GM23338 (cell line): Measurements from ENCODE around the gene GALNT7. TPM values are rescaled to one million over a fixed set of nuclear protein-coding genes. Genes with fewer than 3 reads are reported as not detected.

ENCODE experiments used
- ATAC-seq: fragments of 200-7000 bp; cut with Tn5 transposase; 3 replicates; pipeline ENCODE4 v1.9.1; 2020
- DNase-seq: peaks from one replicate; pipeline ENCODE4 v3.0.0-alpha.2; 2015; ENCODE audit warnings: low spot score
- H2AFZ ChIP-seq: fragments of 200-600 bp; sonication (generic); 2 replicates; pipeline ENCODE4 v1.8.0; 2016; ENCODE audit warnings: antibody characterized with exemption, mild to moderate bottlenecking, moderate library complexity
- H3F3A ChIP-seq: fragments of 200-600 bp; sonication (generic); replicated peaks from 2 replicates; pipeline ENCODE4 v1.8.0; 2017; ENCODE audit warnings: antibody characterized with exemption, mixed run types, low read depth
- H3K27ac ChIP-seq: fragments of 200-600 bp; sonication (generic); 2 replicates; pipeline ENCODE4 v1.6.1; 2016; ENCODE audit warnings: low read depth
- H3K27me3 ChIP-seq: fragments of 200-600 bp; sonication (generic); 2 replicates; pipeline ENCODE4 v1.8.0; 2016; ENCODE audit warnings: mild to moderate bottlenecking, mixed run types, moderate library complexity; ENCODE audit not compliant: insufficient read depth
- H3K36me3 ChIP-seq: fragments of 200-600 bp; sonication (generic); 2 replicates; pipeline ENCODE4 v1.8.0; 2016; ENCODE audit warnings: mild to moderate bottlenecking; ENCODE audit not compliant: insufficient read depth
- H3K4me1 ChIP-seq: fragments of 200-600 bp; sonication (generic); 2 replicates; pipeline ENCODE4 v1.8.0; 2016; ENCODE audit warnings: mild to moderate bottlenecking, moderate library complexity; ENCODE audit not compliant: insufficient read depth
- H3K4me2 ChIP-seq: fragments of 200-600 bp; sonication (generic); 2 replicates; pipeline ENCODE4 v1.7.1; 2017; ENCODE audit warnings: mixed run types
- H3K4me3 ChIP-seq: fragments of 200-600 bp; sonication (generic); 2 replicates; pipeline ENCODE4 v1.6.1; 2016; ENCODE audit warnings: mixed run types
- H3K79me2 ChIP-seq: fragments of 200-600 bp; sonication (generic); replicated peaks from 2 replicates; pipeline ENCODE4 v1.8.0; 2017; ENCODE audit warnings: mild to moderate bottlenecking; ENCODE audit not compliant: insufficient read depth
- H3K9me2 ChIP-seq: fragments of 200-600 bp; sonication (generic); 2 replicates; pipeline ENCODE4 v1.8.0; 2017; ENCODE audit not compliant: insufficient read depth
- H4K20me1 ChIP-seq: fragments of 200-600 bp; sonication (generic); replicated peaks from 2 replicates; pipeline ENCODE4 v1.8.0; 2017; ENCODE audit warnings: mild to moderate bottlenecking; ENCODE audit not compliant: insufficient read depth
- H3K27ac Mint-ChIP-seq: 2 replicates; pipeline ENCODE4 v1.8.0; 2020; ENCODE audit warnings: inconsistent platforms, mild to moderate bottlenecking, moderate library complexity, mixed read lengths
- H3K27me3 Mint-ChIP-seq: 3 replicates; pipeline ENCODE4 v1.8.0; 2022; ENCODE audit warnings: low read depth, mild to moderate bottlenecking, moderate library complexity, mixed read lengths, inconsistent platforms; ENCODE audit not compliant: insufficient read depth, poor library complexity
- H3K36me3 Mint-ChIP-seq: 3 replicates; pipeline ENCODE4 v1.8.0; 2021; ENCODE audit warnings: low read depth, mild to moderate bottlenecking, inconsistent platforms, moderate library complexity, mixed read lengths
- H3K4me1 Mint-ChIP-seq: 3 replicates; pipeline ENCODE4 v1.8.0; 2020; ENCODE audit warnings: mild to moderate bottlenecking, inconsistent platforms, mixed read lengths
- H3K4me3 Mint-ChIP-seq: 3 replicates; pipeline ENCODE4 v1.8.0; 2021; ENCODE audit warnings: moderate library complexity, mild to moderate bottlenecking, inconsistent platforms, mixed read lengths
- H3K9me3 Mint-ChIP-seq: 3 replicates; pipeline ENCODE4 v1.8.0; 2020; ENCODE audit warnings: moderate library complexity, mild to moderate bottlenecking, inconsistent platforms, mixed read lengths
- CREB1 ChIP-seq: fragments of 250-450 bp; sonication (Bioruptor Pico); IDR thresholded peaks from 2 replicates; pipeline ENCODE4 v1.5.0; 2020; ENCODE audit warnings: low read depth, mild to moderate bottlenecking, moderate library complexity
- CTCF ChIP-seq, 2 experiments: fragments of 200-600 bp in 1 of 2; sonication (generic) in 1 of 2; conservative IDR thresholded peaks; 2 replicates each; pipeline versions ENCODE4 v1.5.1 to v1.6.1; 2016 to 2017; ENCODE audit warnings: antibody characterized with exemption in 2 of 2, low read depth in 2 of 2, mild to moderate bottlenecking in 2 of 2, moderate library complexity in 1 of 2
- EZH2 ChIP-seq: fragments of 200-600 bp; sonication (generic); IDR thresholded peaks from one replicate; pipeline ENCODE4 v1.8.0; 2017; ENCODE audit warnings: antibody characterized with exemption, mild to moderate bottlenecking, low read depth; ENCODE audit not compliant: unreplicated experiment
- EZH2phosphoT487 ChIP-seq: fragments of 200-600 bp; sonication (generic); IDR thresholded peaks from one replicate; pipeline ENCODE4 v1.8.1; 2018; ENCODE audit warnings: antibody characterized with exemption; ENCODE audit not compliant: unreplicated experiment
- NANOG ChIP-seq: IDR thresholded peaks from 2 replicates; pipeline ENCODE4 v1.6.1; 2016; ENCODE audit warnings: antibody characterized with exemption, borderline replicate concordance
- POLR2AphosphoS5 ChIP-seq: IDR thresholded peaks from 2 replicates; pipeline ENCODE4 v1.6.1; 2016; ENCODE audit warnings: antibody characterized with exemption, low read depth
- REST ChIP-seq: IDR thresholded peaks from one replicate; pipeline ENCODE4 v1.6.1; 2018; ENCODE audit warnings: antibody characterized with exemption; ENCODE audit not compliant: unreplicated experiment
- ZNF114 ChIP-seq: fragments of 250-450 bp; sonication (Bioruptor Pico); IDR thresholded peaks from 2 replicates; pipeline ENCODE4 v1.5.0; 2020; ENCODE audit warnings: mild to moderate bottlenecking, moderate library complexity
- ZNF331 ChIP-seq: fragments of 250-450 bp; sonication (Bioruptor Pico); IDR thresholded peaks from 2 replicates; pipeline ENCODE4 v1.5.0; 2020; ENCODE audit warnings: low read depth, mild to moderate bottlenecking, moderate library complexity
- polyA plus RNA-seq: library from polyadenylated mRNA; unstranded; fragments of >200 nt; fragmentation: Nextera tagmentation; extraction: Ambion mirVana; gene quantifications from 2 replicates; pipeline ENCODE4 v1.2.1, GENCODE V29; 2016
- total RNA-seq: library from RNA; depleted of rRNA; stranded (reverse); fragments of >200 nt; shearing (Covaris generic); gene quantifications from 2 replicates; pipeline ENCODE4 v1.2.3, GENCODE V29; 2014

The GALNT7 gene
- total and polyA plus RNA-seq, 2 experiments from 2014 or later: 31.8 to 72.2 TPM

- Histone ChIP-seq H3K4me1 (peaks cover 69% of the 10 kb centered on the region), H3K27me3 (no peaks in the 10 kb centered on the region), H4K20me1 (0 out of 2 replicates have a peak, but pooled peaks cover 5% of the 10 kb centered on the region), H3K4me2 (no peak overlapping the region), H3K4me3 (no peak overlapping the region), H3K9me2 (no peaks in the 10 kb centered on the region), H3K36me3 (no peaks in the 10 kb centered on the region), H3F3A (no peaks in the 10 kb centered on the region; the same call in 1 of the 2 replicates), H3K79me2 (peaks cover 82% of the 10 kb centered on the region), H2AFZ (no peak overlapping the region), H3K27ac (no peak overlapping the region)
- TF ChIP-seq NANOG: no peak
- TF ChIP-seq CTCF (conservative IDR thresholded peaks at IDR 0.05; ENCODE audit: low read depth in 2 of 2): no peak
- no peak for TF ChIP-seq POLR2AphosphoS5
- TF ChIP-seq CREB1 (CRISPR knock-in tag): no peak
- no peak for TF ChIP-seq EZH2
- no peak for TF ChIP-seq REST
- no peak for TF ChIP-seq ZNF331
- TF ChIP-seq EZH2phosphoT487: no peak
- H3K4me3 Mint-ChIP-seq: no peak overlapping the region
- no peaks in the 10 kb centered on the region for H3K9me3 Mint-ChIP-seq
- H3K27me3 Mint-ChIP-seq: no peaks in the 10 kb centered on the region
- H3K27ac Mint-ChIP-seq: no peak overlapping the region
- peaks cover 78% of the 10 kb centered on the region for H3K4me1 Mint-ChIP-seq
- peaks cover 25% of the 10 kb centered on the region for H3K36me3 Mint-ChIP-seq
- ATAC-seq (no peak), DNase-seq (no peak)
Observed at GRCh38 chr4:173248690-173249089, 80.1 kb downstream of the GALNT7 start.

- DNase-seq: peak; percentile 52
- no peaks in the 10 kb centered on the region for H3K36me3 ChIP-seq
- H3K27me3 ChIP-seq: no peaks in the 10 kb centered on the region
- H2AFZ ChIP-seq: no peak overlapping the region
- H3K9me2 ChIP-seq: no peaks in the 10 kb centered on the region
- H3K9me3 Mint-ChIP-seq: no peaks in the 10 kb centered on the region
- H3K4me3 Mint-ChIP-seq: no peak overlapping the region
- H3K27me3 Mint-ChIP-seq: no peaks in the 10 kb centered on the region
- H3K27ac ChIP-seq: no peak overlapping the region
- peaks cover 58% of the 10 kb centered on the region for H3K4me1 ChIP-seq
- peaks cover 25% of the 10 kb centered on the region for H3K36me3 Mint-ChIP-seq
- H3K4me2 ChIP-seq: no peak overlapping the region
- 0 out of 2 replicates have a peak, but pooled peaks cover 5% of the 10 kb centered on the region for H4K20me1 ChIP-seq
- H3K79me2 ChIP-seq: peaks cover 96% of the 10 kb centered on the region
- peaks cover 65% of the 10 kb centered on the region for H3K4me1 Mint-ChIP-seq
- H3K27ac Mint-ChIP-seq: no peak overlapping the region
- H3F3A ChIP-seq: no peaks in the 10 kb centered on the region
- H3K4me3 ChIP-seq: no peak overlapping the region
- ATAC-seq: peak; percentile 31; the same call in 2 of the 3 replicates
- TF ChIP-seq ZNF114 (CRISPR knock-in tag): no peak
- TF ChIP-seq CREB1 (CRISPR knock-in tag): no peak
- TF ChIP-seq REST: no peak
Observed at GRCh38 chr4:173252024-173252935, 83.7 kb downstream of the GALNT7 start.
